ENCODE data around the gene DNA2. TPM values are rescaled to one million over a fixed set of nuclear protein-coding genes. Genes with fewer than 3 reads are reported as not detected.

DNA2 gene
- total RNA-seq, 1 experiment from 2014 or later, result 43.4 TPM

GRCh38 chr10:68406111-68406814 lies 65.5 kb downstream of the DNA2 start:
- H3K36me3 Mint-ChIP-seq (ENCODE audit: insufficient read depth in 1 of 3, low read depth in 3 of 3), result peaks cover 2 to 6% (median 3%) of the 10 kb centered on the region in 3 experiments; a peak in 5 of 7 replicates
- no CpG with 5 or more reads among the region's 38 CpGs for WGBS (ENCODE audit: extremely low coverage, insufficient read length, low lambda C conversion rate)

More at GRCh38 chr10:68406111-68406814, 65.5 kb downstream of the DNA2 start:
- Histone ChIP-seq H2BK20ac (ENCODE audit: low read depth, low read length, poor library complexity, severe bottlenecking) (no peak overlapping the region), H3K9ac (ENCODE audit: extremely low read depth, insufficient read length, low read length) (peak overlapping the region; percentile 37), H3K9me3 (ENCODE audit: control insufficient read depth, low read depth, low read length) (no peaks in the 10 kb centered on the region), H2BK5ac (ENCODE audit: insufficient read length, low read length) (no peak overlapping the region), H3K56ac (ENCODE audit: insufficient read length, low read depth, low read length) (no peak overlapping the region), H2BK15ac (ENCODE audit: low read depth, low read length) (no peak overlapping the region), H3T11ph (ENCODE audit: low read length) (no peak overlapping the region), H4K8ac (replicated peaks; ENCODE audit: insufficient read length, low read depth, low read length) (no peak overlapping the region), H2AFZ (ENCODE audit: low read length) (peak overlapping the region; percentile 26), H3K27me3 (ENCODE audit: insufficient read depth, low read length) (no peaks in the 10 kb centered on the region), H4K20me1 (ENCODE audit: control insufficient read depth, insufficient read depth, insufficient read length) (no peaks in the 10 kb centered on the region), H3K79me1 (ENCODE audit: insufficient read depth, low read depth, low read length, poor library complexity, severe bottlenecking) (no peaks in the 10 kb centered on the region), H3K79me2 (ENCODE audit: insufficient read depth, low read length) (peaks cover 6% of the 10 kb centered on the region; the same call in 1 of the 2 replicates), H2AK5ac (ENCODE audit: insufficient read length, low read length) (no peak overlapping the region), H2BK120ac (ENCODE audit: low read depth, low read length, poor library complexity, severe bottlenecking) (no peak overlapping the region), H4K91ac (ENCODE audit: insufficient read length, low read depth, low read length) (no peak overlapping the region), H4K5ac (ENCODE audit: insufficient read length, low read depth, low read length) (no peak overlapping the region), H3K4ac (ENCODE audit: low read depth, low read length) (no peak overlapping the region), H3K14ac (ENCODE audit: insufficient read depth, low read length) (peak overlapping the region; percentile 81; the same call in 1 of the 2 replicates), H3K27ac (ENCODE audit: insufficient read length, low read depth, low read length) (no peak overlapping the region), H2BK12ac (ENCODE audit: insufficient read length, low read depth, low read length) (no peak overlapping the region), H3K18ac (ENCODE audit: insufficient read length, low read depth, low read length) (no peak overlapping the region), H3K4me1 (ENCODE audit: insufficient read depth, low read length) (no peaks in the 10 kb centered on the region), H3K4me2 (ENCODE audit: insufficient read depth, insufficient read length, low read length) (peak overlapping the region; percentile 80), H3K23ac (ENCODE audit: insufficient read length, low read depth, low read length) (no peak overlapping the region), H3K23me2 (ENCODE audit: insufficient read length, low read depth, low read length, poor library complexity, severe bottlenecking) (peaks cover 8% of the 10 kb centered on the region)
- H3K4me3 Mint-ChIP-seq, result peak overlapping the region; percentile 93 to 95
- H3K9me3 Mint-ChIP-seq, result no peaks in the 10 kb centered on the region
- DNase-seq, result peak; percentile 80
- peaks cover 17 to 18% of the 10 kb centered on the region in 2 experiments for H3K4me1 Mint-ChIP-seq
- no peak for TF ChIP-seq CTCF (conservative IDR thresholded peaks at IDR 0.05)
- peaks cover 1% of the 10 kb centered on the region; the same call in 1 of the 2 replicates for H3K27me3 Mint-ChIP-seq (ENCODE audit: low read depth)
- peak overlapping the region; percentile 74 to 97 (median 89); a peak in 6 of 7 replicates for H3K27ac Mint-ChIP-seq

Measured in H9 (cell line).